GM19397 (cell line): Measurements from ENCODE around the gene CCSER1.
"Not testable (repeated sequence)": the region's sequence is repeated elsewhere in the genome, so short reads cannot be mapped to it uniquely, and the experiment has no call there.

Experiments used
- ATAC-seq: cut with Tn5 transposase; IDR thresholded peaks from one replicate; pipeline ENCODE4 v1.9.1; 2021; ENCODE audit warnings: mild to moderate bottlenecking, moderate library complexity; ENCODE audit not compliant: unreplicated experiment

The CCSER1 gene

DNA sequence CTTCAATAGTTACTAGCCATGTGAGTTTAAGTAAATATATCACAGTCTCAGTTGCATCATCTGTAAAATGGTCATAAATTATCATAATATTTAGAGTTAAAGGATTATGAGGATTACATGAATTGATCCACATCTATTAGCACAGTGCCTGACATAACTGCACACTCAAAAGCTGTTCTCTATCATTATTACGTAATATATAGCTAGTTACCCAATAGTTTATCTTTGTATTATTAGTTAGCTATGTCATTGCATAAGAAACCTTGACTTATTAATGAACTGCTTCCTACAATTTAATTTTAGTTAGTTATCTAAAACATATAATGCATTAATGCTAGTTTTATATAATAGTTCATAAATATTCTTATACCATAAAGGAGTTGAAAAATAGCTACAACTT is 1099.7 kb downstream of the CCSER1 start:
- no peak for ATAC-seq

DNA sequence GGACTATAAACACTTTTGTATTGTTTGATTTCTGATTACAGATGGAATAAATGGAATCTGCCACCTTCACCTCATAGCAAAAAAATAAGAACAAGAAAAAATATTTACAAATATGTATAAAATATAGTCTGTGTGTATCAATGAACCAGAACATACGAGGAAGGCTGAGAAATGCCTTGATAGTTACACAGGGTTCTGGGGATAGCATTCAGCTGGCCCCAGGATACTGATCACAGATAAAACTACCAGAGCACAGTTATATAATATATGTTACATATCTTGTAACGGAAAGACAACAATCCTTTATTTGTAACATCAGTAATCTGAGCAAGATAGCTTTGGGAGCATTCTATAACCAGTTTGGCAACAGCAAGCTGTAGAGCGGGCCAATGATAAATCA is 1101.5 kb downstream of the CCSER1 start:
- no peak for ATAC-seq

DNA sequence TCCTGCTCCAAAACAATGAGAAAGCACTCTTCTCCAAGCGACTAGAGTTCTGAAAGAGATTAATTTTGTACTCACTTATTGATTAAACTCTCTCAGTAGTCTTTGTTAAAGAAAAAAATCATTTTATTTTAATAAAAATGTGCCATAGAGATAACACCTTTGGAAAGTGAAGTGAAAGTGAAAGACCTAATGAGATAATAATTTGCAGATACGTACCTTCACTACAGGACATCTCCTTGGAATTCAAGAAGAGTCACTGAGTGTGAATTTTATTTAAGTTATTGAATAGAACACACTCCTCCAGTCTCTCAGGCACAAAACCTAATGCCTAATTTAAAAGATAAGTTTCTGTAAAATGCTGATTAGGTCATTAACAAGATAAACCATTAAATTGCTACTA is 1106.0 kb downstream of the CCSER1 start:
- no peak for ATAC-seq

DNA sequence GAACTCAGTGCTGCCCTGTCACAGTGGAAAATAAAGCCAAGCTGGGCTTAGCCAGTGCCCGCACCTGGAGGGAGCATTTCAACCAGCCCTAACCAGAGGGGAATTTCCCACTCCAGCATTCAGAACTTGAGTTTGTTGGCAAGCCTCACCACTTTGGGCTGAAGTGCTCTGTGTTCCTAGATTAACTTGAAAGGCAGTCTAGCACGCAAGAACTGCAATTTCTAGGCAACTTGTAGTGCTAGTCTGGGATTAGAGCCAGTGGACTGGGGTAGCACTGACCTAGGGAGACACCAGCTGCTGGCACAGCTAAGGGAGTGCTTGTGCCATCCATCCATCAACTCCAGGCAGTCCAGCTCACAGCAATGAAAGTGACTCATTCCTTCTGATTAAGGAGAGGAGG is 1115.9 kb downstream of the CCSER1 start:
- no peak for ATAC-seq

DNA sequence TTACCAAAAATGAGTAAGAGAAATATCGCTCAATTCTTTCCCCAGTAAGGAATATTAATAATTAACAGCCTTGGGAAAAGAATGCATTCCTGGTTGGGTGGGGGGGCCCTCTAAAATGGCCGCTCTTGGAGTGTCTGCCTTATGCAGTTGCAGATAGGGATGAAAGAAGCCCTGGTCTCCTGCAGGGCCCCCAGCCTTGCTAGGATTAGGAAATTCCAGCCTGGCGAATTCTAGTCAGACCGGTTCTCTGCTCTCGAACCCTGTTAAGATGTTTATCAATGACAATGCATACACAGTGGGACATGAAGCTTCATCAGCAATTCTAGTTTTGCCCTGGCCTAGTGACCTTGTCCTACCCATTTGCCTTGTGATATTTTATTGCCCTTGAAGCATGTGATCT is 1128.8 kb downstream of the CCSER1 start:
- no peak for ATAC-seq

DNA sequence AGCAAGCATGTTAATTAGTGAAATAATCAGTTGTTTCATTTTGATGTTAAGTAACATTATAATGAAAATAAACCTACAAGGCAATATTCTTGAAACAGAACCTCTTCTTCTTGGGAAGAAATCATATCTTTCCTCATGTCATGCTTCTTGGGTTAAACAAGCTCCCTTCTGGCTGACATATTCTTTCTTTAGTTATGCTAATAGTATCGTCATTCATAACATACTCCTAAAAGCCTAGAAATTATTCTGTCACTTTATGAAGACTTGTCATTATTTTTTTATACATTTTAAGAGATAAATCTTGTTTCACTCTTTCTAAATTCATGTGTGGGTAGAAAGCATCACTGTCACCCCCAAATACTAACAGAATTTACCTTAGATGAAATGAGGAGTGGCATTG is 1129.6 kb downstream of the CCSER1 start:
- ATAC-seq, result no peak

DNA sequence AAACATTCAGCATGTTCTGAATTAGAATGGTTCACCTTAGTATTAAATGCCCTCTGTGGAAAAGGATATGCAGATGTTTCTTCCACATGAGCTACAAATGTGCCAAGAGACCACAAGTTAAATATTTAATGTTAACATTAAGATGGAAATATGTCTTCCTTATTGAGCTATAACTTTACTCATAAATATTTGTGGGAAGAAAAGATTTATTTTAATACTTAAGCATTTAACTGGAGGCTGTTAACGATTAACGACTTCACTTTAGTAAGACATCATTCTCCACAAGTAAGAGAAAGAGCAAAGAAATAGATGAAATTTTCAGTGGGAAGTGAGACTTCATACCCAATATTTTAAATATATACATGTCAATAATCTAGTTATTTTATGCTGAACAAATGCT is 1130.5 kb downstream of the CCSER1 start:
- ATAC-seq, result no peak

DNA sequence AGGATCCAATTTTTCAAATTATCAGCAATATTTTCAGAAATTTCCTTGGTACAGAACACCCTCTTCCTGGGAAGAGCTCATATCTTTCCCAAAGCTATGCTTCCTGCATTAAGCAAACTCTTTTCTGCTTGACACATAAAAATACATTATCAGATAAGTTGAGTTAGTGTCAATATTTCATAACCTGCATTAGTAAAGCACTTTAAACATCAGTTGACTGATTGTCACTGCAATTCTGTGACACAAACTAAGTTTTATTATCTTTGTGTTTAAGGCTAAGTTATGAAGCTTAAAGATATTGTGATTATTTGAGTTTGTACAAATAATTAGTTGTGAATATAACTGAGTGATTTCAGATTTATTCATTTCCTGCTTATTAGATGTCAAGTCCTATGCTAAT is 1131.1 kb downstream of the CCSER1 start:
- ATAC-seq, result no peak

DNA sequence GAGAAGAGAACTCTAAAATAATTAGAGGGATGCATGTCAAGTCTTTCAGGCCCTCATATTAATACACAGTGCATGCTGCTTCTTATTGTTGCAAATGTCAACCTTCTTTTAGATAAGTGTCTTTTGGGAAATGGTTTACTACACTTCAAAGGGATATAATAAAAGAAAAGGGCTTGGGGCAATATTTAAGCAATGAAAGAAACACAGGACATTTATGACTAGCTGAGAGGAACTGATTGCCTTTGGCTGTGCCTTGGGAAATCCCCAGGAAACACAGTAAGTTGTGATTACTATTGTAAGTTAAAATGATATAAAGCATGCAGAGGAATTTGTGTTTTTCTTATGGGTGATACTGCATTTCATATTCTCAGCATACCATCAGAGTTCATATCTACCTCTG is 1140.3 kb downstream of the CCSER1 start:
- no peak for ATAC-seq

DNA sequence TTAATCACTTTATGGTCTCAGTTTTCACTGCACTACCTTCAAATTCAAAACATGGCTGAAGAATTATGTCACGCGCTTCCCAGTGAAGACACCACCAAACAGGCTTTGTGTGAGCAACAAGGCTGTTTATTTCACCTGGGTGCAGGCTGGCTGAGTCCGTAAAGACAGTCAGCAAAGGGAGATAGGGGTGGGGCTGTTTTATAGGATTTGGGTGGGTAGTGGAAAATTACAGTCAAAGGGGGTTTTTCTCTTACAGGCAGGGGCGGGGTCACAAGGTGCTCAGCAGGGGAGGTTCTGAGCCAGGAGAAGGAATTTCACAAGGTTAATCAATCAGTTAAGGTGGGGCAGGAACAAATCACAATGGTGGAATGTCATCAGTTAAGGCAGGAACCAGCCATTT is 1141.3 kb downstream of the CCSER1 start:
- not testable (repeated sequence) for ATAC-seq

DNA sequence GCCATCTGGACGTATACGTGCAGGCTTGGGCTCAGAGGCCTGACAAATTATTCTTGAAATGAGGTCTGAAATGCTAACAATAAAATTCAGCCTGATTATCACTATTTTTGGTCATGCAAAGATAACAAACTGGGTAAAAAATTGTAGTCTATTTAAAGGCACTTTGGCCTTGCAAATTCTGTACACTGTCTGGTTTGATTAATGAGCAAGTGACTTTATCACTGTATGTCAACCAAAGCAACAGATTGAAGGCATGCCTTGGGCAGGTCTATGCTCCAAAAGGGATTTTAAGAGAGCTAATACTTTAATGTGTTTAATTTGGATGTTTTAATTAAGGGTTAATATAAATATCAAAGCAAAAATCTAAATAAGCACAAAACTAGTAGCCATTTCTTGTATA is 1141.7 kb downstream of the CCSER1 start:
- ATAC-seq, result no peak

DNA sequence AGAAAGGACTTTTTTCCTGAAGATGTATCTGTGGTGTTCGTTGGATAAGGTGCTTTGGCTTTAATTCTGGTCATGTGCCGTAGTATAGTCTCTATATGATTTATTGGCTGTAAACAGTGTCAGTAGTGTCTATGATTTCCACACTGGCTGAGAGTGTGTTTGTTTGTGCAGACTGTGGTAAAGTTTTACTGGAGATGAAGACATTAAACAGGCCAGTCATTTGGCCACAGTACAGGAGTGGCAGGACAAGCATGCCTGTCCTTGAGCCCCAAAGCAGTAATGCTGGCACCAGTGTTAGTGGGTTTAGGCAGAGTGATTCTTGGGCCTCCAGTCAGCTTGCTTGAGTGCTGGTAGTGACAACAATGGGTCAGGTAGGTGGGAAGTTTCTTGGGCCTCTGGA is 1152.7 kb downstream of the CCSER1 start:
- ATAC-seq, result no peak

DNA sequence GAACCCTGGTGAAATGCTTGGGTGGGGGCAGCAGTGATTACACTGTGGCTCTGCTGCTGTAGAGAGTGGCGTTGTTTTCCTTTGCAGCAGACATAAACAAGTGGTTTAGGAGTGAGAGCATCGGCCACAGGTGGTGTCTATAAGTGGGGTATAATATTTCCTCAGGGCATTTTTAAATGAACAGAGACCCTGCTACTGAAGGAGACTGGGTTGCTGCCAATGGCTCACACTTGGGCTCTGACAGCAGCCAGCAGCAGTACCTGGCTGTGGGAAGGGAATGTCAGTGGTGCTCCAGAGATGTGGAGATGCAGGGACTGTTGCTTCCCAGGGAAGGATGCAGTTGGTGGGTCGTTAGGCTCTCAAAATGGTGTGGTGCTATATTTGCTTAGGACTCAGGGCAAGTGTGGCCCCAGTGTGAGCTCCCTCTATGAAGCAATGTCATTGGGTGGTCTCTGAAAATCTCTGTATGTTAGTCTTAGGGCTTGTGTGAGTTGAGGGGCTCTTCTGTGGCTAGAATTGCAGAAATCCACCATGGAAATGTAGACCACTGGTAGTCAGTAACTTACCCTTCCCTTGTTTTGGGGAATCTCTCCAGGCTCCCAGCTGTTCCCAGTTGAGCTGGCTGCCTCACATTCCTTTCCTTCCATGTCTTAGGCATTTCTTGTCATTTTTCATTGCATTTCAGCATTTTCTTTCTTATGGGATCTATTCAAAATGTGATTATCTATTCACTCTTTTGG is 1153.5 kb downstream of the CCSER1 start:
- no peak for ATAC-seq

DNA sequence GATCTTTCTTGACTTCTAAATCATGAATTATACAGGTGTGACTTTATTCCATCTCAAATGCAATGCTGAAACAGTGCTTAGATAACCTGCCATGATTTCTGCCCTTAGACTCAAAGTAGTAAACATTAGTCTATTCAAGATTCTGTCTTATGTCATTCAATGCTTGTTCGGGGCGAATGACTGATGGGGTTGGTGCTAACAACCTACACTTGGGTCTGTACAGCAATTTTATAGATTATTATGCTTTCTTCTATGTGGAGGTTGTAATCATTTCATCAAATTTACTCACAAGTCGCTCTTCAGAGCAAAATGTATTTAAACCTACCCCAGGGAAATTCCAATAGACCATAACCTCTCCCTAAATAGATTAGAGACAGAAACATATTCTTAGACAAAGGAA is 1155.0 kb downstream of the CCSER1 start:
- ATAC-seq, result no peak

DNA sequence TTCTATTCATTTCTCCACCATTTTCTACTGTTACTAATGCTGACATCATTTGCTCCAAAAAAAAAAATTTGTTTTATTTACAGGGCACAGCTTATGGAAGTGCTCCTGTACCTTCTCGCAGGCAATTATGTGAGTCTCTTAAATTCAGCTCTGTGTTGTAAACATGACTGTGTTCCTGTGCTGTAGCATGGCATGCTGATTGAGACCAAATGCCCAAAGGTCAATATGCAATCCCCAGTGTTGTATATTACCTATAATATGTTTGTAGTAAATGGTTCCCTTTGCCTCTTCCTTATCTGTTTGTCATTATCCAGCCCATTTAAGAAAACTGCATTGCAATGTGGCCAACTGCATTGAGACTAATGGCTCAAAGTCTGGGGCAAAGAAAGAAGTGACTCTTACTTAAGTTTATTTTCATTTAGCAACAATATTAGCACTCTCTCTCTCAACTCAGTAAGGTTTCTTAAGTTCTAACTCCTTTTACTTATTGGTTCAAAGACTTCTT is 1156.6 kb downstream of the CCSER1 start:
- ATAC-seq, result no peak

DNA sequence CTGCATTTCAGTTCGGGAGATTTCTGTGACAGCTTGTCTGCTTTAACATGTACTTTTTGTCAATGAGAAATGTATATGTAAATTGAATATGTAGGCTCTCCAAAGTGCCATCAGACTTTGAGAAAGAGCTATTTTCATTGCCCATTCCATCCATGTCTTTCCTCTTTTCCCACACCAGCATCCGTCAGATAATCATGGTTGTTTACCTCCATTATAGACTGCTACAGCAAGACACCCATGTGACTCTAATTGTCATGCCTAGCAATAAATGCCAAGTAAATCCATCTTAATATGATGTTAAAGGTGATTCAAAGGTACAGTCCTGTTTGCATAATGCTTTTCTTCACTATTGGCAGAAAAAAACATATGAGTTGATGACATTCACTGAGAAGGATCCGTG is 1157.3 kb downstream of the CCSER1 start:
- ATAC-seq, result no peak

DNA sequence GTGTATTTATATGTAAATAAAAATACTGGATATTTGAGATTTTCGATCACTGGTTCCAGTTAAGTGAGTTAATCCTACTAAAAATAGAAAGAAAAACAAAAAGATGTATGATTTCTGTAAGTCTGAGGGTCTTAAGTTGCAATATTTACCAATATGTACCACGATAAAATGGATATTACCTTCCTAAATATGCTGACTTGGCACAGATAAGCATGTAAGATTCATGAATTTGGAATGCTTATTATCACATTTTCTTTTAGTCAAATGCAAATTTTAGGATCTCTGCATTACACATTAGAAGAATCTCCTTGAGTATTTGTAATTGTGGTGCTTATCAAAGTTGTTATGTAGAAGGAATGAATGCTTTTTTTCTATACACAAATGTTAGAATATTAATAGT is 1158.3 kb downstream of the CCSER1 start:
- no peak for ATAC-seq

DNA sequence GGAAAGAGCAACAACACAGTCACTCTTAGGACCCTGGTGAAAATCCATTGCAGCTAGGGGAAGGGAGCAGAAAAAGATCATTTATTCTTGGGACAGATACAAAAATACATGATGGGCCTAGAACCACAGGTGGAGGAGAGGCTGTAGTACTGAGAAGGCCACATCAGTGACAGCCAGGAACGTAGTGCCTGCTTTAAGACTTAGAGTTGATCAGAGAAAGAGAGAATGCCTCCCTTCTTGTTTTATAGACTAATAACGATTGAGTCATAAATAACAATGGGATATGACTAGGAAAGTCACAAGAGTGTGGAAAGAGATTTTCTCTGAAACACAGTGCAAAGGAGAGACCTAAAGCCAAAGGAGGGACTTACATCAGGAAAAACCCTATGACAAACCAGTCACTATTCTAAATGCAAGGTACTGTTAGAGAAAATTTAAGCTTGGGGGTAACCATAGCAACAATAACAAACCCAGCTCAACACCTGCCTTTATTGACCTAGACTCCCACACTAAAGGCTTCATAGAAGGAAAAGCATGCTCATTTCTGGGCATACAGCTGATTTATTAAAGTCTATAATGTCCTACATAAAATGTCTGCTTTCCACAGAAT is 1161.6 kb downstream of the CCSER1 start:
- no peak for ATAC-seq

DNA sequence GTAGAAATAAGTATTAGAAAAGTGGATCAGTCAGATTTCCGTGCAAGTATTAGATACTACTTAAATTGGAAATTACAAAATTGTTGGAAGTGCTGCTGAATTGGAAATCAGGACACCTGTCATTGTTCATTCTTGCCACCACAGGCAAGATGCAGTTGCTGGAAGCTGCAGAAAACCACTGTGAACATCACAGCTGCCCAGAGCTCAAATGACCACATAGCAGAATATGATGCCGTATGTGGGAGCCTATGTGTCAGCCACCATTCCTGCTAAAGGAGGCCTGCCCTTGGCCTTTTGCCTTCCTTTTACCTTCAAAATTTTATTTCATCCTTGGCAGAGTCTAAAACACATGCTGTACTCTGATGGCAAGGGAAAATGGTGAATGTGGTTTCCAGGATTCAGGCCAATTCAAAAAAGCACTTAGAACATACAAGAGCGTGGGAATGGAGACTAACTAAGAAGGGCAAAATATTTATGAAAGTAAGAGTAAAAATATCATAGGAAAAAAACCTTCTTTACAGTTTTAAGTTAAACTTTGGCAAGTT is 1171.0 kb downstream of the CCSER1 start:
- no peak for ATAC-seq

DNA sequence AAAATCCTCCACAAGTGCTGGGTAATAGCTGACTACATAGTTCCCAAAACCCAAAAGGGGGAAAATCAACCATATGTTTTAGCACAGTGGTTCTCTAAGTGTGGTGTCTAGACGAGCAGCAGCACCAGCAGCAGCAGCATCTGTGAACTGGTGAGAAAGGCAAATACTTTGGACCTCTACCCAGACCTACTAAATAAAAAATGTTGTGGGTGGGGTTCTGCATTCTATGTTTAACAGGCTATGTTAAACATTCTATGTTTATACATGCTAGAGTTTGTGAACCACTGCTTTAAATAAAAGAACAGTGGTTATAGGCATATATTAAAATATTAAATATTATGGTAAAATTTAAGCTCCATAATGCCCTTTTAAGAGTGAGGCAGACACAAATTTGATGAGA is 1171.6 kb downstream of the CCSER1 start:
- ATAC-seq, result no peak

DNA sequence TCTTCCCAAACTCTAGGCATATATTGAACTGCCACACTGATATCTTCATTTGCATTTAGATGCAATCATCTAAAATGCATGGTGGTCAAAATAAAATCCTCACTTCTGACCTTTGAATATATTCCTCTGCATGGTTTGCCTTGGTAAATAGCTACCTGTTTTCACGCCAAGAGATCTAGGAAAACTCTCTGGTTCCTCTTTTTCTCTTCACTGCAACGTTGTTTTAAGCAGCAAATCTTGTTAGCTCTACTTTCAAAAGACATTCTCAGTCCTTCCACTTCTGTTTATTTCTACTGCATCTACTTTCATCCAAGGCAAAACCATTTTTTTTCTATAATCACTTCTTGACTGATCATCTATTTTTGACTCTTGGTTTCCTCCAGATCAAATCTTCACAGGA is 1174.9 kb downstream of the CCSER1 start:
- ATAC-seq, result no peak

DNA sequence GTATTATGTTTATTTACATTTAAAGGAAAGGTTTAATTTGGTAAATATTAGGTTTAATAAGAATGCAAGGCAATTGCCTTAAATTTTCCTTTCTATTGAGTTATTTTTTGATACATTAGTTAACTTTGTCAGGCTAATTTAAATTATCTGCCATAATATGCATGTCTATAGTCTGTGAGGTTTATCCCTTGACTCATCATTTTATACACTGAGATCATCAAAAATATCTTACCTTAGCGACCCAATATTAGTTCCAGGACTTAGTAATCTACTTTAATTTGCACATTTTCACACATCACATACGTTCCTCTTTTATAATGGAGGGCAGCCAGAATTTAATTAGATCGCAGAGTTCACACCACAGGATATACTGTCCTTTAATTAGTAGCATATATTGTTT is 1177.1 kb downstream of the CCSER1 start:
- ATAC-seq, result no peak
